ENCODE data around the gene NRROS.

Gene NRROS

DNA sequence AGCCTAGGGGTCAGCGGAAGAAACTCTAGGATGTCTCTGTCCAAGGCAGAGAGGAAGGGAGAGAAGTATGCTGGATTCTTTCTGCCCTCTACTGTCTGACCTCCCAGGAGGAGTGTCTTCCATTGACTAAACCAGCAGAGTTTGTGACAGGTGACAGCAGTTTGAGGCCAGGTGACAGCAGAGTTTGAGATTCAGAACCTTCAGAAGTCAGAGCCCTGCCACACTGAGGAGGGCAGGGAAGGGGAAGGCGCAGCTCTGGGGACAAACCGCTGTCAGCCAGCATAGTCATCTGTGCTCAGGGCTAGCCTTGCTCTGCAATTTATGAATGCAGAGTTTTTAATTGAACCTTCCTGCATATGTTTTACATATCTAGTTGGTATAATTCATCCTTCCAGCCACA is 12.3 kb downstream of the NRROS start:
- Mint-ChIP-seq H3K9me3 (ENCODE audit: low read depth) (no peaks in the 10 kb centered on the region), H3K4me1 (ENCODE audit: low read depth) (peaks cover 17% of the 10 kb centered on the region), H3K4me3 (no peak overlapping the region), H3K27ac (no peak overlapping the region), H3K27me3 (no peaks in the 10 kb centered on the region), H3K36me3 (no peaks in the 10 kb centered on the region)

DNA sequence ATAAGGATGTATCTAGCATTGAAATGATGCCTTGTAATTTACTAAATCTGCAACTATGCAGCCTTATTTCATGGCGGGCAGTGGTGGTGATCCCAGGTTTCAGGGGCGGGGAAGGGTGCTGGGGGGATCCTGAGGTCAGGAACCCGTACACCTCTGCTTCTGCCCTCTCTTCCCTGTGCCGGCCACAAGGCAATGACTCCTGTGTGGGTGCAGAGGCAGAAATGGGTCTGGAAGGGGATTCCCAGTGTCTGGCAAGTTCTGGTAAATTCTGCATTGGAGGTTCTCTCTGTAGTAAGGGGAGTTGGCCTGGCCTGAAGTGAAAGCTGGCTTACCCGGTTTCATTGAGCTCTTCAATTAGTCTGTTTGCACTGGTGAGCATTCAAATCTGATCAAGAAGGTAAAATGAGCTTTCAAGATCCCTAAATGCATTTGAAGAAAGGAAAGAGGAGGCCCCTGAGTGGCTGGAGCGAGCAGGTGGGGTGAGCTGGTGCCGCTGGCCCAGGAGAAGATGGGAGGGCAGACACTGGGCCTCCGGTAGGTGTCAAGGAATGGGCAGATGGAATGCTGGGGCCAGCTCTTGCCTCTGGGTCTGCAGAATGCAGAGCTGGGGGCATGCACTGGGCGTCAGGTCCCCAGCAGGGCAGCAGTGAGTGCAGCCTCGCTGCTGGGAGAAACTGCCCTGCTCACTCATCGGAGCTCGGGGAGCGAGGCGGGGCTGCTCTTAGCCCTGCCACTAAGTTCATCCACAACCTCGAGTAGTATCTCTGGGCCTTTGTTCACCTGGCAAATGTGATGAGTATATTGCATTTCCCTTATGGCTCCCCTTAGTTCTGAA is 13.7 kb downstream of the NRROS start:
- H3K36me3 Mint-ChIP-seq: no peaks in the 10 kb centered on the region

DNA sequence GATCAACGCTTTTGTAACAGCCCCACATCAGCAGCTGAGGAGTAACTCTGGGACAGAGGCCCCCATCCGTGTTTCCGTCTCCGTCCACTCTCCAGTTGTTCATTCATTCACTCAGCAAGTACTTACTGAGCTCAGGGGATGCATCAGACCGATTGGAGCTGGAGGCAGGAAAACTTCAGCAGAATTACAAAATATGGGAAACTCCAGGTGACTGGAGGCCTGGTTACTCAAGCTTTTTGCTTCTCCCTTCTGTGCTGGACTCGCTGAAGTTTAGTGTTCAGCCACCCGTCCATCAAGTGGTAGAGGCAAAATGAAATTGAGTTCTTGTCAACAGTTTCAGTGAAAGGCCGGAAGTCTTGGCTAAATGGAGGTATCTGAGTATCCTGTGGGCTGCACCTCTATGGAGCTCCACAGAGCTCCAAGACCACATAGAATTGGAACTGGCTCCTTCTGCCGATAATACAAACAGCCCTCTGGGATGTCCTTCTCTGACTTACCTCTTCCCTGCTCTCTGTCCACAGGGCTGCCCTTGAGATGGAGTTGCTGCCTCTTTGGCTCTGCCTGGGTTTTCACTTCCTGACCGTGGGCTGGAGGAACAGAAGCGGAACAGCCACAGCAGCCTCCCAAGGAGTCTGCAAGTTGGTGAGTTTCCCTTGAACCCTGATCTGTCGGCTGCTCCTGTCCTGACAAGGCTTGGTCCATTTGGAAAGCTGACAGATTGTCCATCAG is 14.7 kb downstream of the NRROS start:
- Mint-ChIP-seq H3K4me3 (no peak overlapping the region), H3K4me1 (ENCODE audit: low read depth) (peaks cover 11% of the 10 kb centered on the region), H3K27ac (no peak overlapping the region), H3K9me3 (ENCODE audit: low read depth) (no peaks in the 10 kb centered on the region), H3K36me3 (no peaks in the 10 kb centered on the region), H3K27me3 (no peaks in the 10 kb centered on the region)

More for the DNA sequence above, 13.7 kb downstream of the NRROS start:
- H3K9me3 Mint-ChIP-seq (ENCODE audit: low read depth): no peaks in the 10 kb centered on the region
- no peak overlapping the region for H3K4me3 Mint-ChIP-seq
- H3K27me3 Mint-ChIP-seq: no peaks in the 10 kb centered on the region
- peaks cover 14% of the 10 kb centered on the region for H3K4me1 Mint-ChIP-seq (ENCODE audit: low read depth)
- no peak overlapping the region for H3K27ac Mint-ChIP-seq

DNA sequence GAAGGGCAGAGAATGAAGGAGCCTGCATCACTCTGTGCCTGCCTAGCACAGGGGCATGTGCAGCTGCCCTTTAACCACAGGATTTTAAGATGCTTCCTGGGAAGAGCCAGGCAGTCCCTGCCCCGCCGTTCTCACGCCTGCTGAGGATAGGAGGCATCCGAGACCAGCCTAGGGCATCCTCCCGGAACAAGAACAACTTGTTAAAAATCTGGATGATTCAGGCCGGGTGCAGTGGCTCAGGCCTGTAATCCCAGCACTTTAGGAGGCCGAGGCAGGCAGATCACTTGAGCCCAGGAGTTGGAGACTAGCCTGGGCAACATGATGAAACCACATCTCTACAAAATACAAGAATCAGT is 15.2 kb downstream of the NRROS start:
- Mint-ChIP-seq H3K4me1 (ENCODE audit: low read depth) (peaks cover 11% of the 10 kb centered on the region), H3K36me3 (no peaks in the 10 kb centered on the region), H3K9me3 (ENCODE audit: low read depth) (no peaks in the 10 kb centered on the region), H3K27ac (no peak overlapping the region), H3K4me3 (no peak overlapping the region), H3K27me3 (no peaks in the 10 kb centered on the region)

DNA sequence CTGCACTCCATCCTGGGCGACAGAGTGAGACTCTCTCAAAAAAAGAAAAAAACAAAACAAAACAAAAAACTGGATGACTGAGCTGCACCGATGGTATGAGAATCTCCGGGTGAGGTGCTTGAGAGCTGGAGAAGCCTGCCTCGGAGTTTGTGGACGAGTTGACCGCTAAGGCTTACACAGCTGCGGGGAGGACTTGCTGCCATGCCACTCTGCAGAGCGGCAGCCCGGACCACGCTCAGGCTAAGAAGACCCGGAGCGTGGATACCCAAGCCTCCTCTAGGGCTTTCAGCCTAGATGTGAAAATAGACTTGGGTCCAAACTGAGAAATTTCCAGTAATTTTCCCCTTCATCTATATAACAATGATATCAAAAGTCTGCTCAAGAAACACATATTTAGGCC is 16.0 kb downstream of the NRROS start:
- Mint-ChIP-seq H3K27me3 (no peaks in the 10 kb centered on the region), H3K4me1 (ENCODE audit: low read depth) (peaks cover 9% of the 10 kb centered on the region), H3K9me3 (ENCODE audit: low read depth) (no peaks in the 10 kb centered on the region), H3K27ac (no peak overlapping the region), H3K36me3 (no peaks in the 10 kb centered on the region), H3K4me3 (no peak overlapping the region)

DNA sequence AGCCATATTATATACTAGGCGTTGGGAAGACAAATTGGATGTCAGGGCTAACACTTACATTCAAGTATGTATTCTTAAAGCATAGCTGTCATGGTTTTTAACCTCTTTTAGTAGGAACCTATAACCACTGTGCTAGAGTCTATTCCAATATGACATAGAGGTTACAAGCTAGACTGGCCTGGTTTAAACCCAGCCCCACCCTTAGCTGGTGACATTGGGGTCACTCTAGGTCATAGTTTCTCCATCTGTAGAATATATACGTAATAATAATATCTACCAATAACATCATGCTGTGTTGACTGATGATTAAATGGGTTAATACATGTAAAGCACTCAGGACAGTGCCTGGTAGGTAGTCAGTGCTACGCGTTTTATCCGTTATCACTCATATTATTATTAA is 16.7 kb downstream of the NRROS start:
- no peaks in the 10 kb centered on the region for H3K27me3 Mint-ChIP-seq
- H3K36me3 Mint-ChIP-seq: no peaks in the 10 kb centered on the region
- peaks cover 3% of the 10 kb centered on the region for H3K4me1 Mint-ChIP-seq (ENCODE audit: low read depth)

DNA sequence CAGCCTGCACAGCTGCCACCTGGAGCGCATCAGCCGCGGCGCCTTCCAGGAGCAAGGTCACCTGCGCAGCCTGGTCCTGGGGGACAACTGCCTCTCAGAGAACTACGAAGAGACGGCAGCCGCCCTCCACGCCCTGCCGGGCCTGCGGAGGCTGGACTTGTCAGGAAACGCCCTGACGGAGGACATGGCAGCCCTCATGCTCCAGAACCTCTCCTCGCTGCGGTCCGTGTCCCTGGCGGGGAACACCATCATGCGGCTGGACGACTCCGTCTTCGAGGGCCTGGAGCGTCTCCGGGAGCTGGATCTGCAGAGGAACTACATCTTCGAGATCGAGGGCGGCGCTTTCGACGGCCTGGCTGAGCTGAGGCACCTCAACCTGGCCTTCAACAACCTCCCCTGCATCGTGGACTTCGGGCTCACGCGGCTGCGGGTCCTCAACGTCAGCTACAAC is 20.4 kb downstream of the NRROS start:
- no peaks in the 10 kb centered on the region for H3K36me3 Mint-ChIP-seq
- H3K27ac Mint-ChIP-seq: no peak overlapping the region
- H3K27me3 Mint-ChIP-seq: no peaks in the 10 kb centered on the region
- no peaks in the 10 kb centered on the region for H3K4me1 Mint-ChIP-seq (ENCODE audit: low read depth)
- no peak overlapping the region for H3K4me3 Mint-ChIP-seq
- no peaks in the 10 kb centered on the region for H3K9me3 Mint-ChIP-seq (ENCODE audit: low read depth)

More for the DNA sequence above, 16.7 kb downstream of the NRROS start:
- no peak overlapping the region for H3K4me3 Mint-ChIP-seq
- no peak overlapping the region for H3K27ac Mint-ChIP-seq
- no peaks in the 10 kb centered on the region for H3K9me3 Mint-ChIP-seq (ENCODE audit: low read depth)

DNA sequence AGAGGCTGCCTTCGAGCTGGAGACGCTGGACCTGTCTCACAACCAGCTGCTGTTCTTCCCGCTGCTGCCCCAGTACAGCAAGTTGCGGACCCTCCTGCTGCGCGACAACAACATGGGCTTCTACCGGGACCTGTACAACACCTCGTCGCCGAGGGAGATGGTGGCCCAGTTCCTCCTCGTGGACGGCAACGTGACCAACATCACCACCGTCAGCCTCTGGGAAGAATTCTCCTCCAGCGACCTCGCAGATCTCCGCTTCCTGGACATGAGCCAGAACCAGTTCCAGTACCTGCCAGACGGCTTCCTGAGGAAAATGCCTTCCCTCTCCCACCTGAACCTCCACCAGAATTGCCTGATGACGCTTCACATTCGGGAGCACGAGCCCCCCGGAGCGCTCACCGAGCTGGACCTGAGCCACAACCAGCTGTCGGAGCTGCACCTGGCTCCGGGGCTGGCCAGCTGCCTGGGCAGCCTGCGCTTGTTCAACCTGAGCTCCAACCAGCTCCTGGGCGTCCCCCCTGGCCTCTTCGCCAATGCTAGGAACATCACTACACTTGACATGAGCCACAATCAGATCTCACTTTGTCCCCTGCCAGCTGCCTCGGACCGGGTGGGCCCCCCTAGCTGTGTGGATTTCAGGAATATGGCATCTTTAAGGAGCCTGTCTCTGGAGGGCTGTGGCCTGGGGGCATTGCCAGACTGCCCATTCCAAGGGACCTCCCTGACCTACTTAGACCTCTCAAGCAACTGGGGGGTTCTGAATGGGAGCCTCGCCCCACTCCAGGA is 21.1 kb downstream of the NRROS start:
- Mint-ChIP-seq H3K36me3 (no peaks in the 10 kb centered on the region), H3K4me1 (ENCODE audit: low read depth) (no peaks in the 10 kb centered on the region), H3K4me3 (no peak overlapping the region), H3K27ac (no peak overlapping the region), H3K9me3 (ENCODE audit: low read depth) (no peaks in the 10 kb centered on the region), H3K27me3 (no peaks in the 10 kb centered on the region)

DNA sequence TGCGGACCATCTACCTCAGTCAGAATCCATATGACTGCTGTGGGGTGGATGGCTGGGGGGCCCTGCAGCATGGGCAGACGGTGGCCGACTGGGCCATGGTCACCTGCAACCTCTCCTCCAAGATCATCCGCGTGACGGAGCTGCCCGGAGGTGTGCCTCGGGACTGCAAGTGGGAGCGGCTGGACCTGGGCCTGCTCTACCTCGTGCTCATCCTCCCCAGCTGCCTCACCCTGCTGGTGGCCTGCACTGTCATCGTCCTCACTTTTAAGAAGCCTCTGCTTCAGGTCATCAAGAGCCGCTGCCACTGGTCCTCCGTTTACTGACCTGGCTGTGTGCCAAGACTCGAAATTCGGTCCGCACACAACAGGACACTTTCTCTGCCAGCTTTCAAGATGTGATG is 21.9 kb downstream of the NRROS start:
- H3K27me3 Mint-ChIP-seq: no peaks in the 10 kb centered on the region
- no peaks in the 10 kb centered on the region for H3K4me1 Mint-ChIP-seq (ENCODE audit: low read depth)
- H3K27ac Mint-ChIP-seq: no peak overlapping the region
- H3K36me3 Mint-ChIP-seq: no peaks in the 10 kb centered on the region
- no peak overlapping the region for H3K4me3 Mint-ChIP-seq
- no peaks in the 10 kb centered on the region for H3K9me3 Mint-ChIP-seq (ENCODE audit: low read depth)

DNA sequence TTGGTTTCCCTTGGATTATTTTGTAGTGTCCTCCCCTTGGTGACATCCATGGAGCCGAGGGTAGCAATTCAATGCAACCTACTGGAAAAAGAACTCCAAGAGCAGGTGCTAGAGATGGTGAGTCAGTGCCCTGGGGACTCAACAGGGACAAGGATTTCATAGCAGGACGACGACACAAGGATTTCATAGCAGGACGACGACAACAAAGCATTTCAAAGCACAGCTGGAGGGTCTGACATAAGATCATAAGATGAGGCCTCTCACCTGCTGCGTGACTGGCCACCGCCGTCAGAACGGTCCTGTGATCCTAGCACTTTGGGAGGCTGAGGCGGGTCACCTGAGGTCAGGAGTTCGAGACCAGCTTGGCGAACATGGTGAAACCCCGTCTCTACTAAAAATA is 22.5 kb downstream of the NRROS start:
- no peak overlapping the region for H3K4me3 Mint-ChIP-seq
- H3K4me1 Mint-ChIP-seq (ENCODE audit: low read depth): no peaks in the 10 kb centered on the region
- no peaks in the 10 kb centered on the region for H3K9me3 Mint-ChIP-seq (ENCODE audit: low read depth)
- no peaks in the 10 kb centered on the region for H3K36me3 Mint-ChIP-seq
- H3K27ac Mint-ChIP-seq: no peak overlapping the region
- H3K27me3 Mint-ChIP-seq: no peaks in the 10 kb centered on the region

DNA sequence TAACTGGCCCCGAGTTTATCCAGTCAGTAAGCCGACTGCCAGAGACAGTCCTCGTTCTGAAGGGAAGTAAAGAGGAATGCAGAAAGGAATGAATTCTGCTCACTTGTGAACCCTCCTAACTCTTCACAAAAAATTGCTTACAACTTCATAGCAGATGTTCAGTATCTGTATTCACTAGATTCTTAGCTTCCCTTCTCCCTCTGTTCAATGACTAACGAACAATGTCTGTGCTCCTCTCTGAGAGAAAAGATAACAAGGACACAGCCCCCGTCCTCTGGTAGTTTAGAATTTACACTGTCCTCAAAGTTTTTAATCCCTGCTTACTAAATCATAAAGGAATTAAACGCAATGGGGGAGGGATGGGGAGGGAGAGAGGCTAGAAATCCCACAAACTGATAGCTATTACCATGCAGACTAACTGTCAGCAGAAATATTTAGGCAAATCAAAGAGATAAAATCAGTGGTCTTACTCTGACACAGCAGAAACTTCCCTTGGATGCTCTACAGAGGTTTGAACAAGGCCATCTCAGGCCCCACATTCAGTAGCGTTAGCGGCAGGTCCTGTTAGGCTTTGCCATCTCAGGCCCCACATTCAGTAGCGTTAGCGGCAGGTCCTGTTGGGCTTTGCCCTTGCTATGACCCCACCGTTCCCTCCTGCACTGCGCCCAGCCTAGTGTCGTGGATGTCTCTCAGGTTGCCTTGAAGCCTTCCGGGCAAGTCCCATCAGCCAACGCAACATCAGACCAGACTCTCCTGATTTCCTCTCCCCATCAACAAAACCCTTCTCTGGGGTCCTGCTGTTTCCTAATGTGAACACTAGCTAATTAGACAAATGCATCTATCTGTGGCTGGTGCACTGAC is 23.4 kb downstream of the NRROS start:
- no peak overlapping the region for H3K27ac Mint-ChIP-seq
- H3K4me1 Mint-ChIP-seq (ENCODE audit: low read depth): no peaks in the 10 kb centered on the region
- no peaks in the 10 kb centered on the region for H3K36me3 Mint-ChIP-seq
- no peaks in the 10 kb centered on the region for H3K9me3 Mint-ChIP-seq (ENCODE audit: low read depth)
- H3K4me3 Mint-ChIP-seq: no peak overlapping the region
- H3K27me3 Mint-ChIP-seq: no peaks in the 10 kb centered on the region

DNA sequence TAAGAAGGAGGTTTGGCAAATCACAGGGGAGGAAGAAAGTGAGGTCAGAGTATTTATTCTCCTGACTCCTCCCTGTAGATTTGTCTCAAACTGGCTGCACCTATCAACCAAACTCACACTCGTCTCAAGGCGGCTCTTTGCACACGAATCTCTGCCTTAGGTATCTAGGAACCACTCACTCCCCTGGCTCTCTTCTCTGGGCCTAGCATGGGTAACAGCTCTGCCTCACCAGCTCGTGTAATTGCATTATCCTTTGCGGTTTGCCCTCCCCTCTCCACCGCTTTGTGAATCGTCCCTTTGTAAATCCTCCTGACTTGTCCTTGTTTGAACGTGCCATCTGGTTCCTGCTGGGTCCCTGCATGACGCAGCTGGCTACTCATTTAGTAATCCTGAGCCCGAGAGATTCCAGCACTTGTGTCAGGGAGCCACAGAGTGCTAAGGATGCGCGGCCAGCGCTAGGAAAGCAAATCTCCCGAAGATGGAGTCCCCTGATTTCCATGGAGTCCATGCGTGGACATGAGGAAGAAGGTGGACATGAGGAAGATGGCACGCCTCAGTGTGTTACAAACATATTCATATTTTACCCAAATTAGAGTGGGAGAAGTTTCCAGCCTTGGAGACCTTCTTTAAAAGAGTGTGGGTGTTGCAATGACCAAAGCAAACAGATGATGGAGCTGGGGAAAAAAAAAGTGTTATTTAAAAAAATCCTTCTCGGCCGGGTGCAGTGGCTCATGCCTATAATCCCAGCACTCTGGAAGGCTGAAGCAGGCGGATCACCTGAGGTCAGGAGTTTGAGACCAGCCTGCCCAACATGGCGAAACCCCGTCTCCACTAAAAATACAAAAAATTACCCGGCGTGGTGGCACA is 26.7 kb downstream of the NRROS start:
- Mint-ChIP-seq H3K27ac (no peak overlapping the region), H3K36me3 (no peaks in the 10 kb centered on the region)

DNA sequence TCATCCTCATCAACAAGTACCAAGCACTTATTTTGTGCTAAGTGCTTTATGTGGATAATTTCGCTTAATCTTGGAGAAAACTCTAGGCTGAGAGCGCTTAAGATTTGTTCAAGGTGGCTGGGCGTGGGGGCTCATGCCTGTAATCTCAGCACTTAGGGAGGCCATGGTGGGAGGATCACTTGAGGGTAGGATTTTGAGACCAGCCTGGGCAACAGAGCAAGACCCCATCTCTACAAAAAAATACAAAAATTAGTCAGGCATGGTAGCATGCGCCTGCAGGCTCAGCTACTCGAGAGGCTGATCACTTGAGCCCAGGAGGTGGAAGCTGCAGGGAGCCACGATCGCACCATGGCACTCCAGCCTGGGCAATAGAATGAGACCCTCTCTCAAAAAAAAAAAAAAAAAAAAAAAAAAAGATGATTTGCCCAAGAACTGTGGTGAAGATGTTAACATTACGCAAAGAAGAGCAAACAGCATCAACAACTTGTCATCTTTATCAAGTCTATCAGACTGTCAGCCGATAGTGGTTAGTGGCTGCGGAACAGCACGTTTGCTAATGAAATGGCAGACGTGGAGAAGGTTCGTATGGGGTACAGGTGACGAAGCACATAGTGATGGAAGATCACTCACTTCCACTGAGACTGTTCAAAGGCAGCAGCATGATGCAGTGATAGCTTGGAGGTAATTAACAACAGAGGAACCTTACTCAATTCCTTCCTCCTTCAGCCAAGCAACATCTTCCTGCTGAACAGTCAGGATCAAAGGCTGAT is 27.7 kb downstream of the NRROS start:
- H3K4me3 Mint-ChIP-seq: no peak overlapping the region
- no peaks in the 10 kb centered on the region for H3K27me3 Mint-ChIP-seq
- peaks cover 14% of the 10 kb centered on the region for H3K4me1 Mint-ChIP-seq (ENCODE audit: low read depth)
- no peak overlapping the region for H3K27ac Mint-ChIP-seq
- H3K36me3 Mint-ChIP-seq: no peaks in the 10 kb centered on the region
- H3K9me3 Mint-ChIP-seq (ENCODE audit: low read depth): no peaks in the 10 kb centered on the region

More for the DNA sequence above, 26.7 kb downstream of the NRROS start:
- Mint-ChIP-seq H3K4me1 (ENCODE audit: low read depth) (peaks cover 10% of the 10 kb centered on the region), H3K27me3 (no peaks in the 10 kb centered on the region), H3K4me3 (no peak overlapping the region), H3K9me3 (ENCODE audit: low read depth) (no peaks in the 10 kb centered on the region)
